HG02943 (cell line): Measurements from ENCODE around the gene SH3GL3.

ENCODE experiments used
- ATAC-seq: cut with Tn5 transposase; IDR thresholded peaks from one replicate; pipeline ENCODE4 v1.9.1; 2021; ENCODE audit warnings: mild to moderate bottlenecking, low read depth, moderate library complexity; ENCODE audit not compliant: unreplicated experiment

Gene SH3GL3, protein sequence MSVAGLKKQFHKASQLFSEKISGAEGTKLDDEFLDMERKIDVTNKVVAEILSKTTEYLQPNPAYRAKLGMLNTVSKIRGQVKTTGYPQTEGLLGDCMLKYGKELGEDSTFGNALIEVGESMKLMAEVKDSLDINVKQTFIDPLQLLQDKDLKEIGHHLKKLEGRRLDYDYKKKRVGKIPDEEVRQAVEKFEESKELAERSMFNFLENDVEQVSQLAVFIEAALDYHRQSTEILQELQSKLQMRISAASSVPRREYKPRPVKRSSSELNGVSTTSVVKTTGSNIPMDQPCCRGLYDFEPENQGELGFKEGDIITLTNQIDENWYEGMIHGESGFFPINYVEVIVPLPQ

DNA sequence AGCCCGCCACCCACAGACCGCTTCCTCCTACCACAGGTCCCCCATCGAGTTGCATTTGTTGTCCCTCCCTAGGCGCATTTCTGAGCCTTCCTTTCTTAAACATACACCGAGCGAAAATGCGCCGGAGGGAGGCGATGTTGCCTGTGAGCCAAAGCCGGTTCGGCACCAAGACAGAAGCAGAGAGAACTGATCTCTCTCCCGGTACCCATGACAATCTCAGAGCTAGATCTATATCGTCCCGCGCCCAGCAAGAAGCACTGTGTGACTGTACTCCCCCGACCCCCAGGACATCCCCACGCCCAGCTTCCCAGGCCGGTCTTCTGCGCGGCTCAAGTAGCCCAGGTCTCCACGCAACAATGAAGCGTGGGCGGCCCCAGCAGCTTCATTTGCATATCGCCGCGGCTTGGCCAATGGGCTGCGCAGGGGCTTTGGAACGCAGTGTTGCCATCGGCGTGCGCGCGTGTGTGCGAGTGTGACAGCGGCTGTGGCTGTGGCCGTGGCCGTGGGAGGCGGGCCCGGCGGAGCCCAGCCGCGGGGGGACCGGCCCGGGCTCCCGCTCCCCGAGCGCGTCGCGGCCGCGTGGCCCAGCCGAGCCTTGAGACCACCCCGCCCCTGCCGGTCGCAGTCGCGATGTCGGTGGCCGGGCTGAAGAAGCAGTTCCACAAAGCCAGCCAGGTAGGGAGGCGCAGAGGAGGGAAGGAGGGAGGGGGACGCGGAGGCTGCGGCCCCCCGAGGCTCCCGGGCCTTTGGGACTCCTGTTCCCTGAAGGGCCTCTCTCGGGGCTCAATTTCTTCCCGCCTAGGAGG is at the start of gene SH3GL3:
Gene SH3GL3, plus strand, starts transcription at position 438 of the 806 bp plus-strand sequence. Its CDS starts 193 bp downstream, at position 631.
- no peak for ATAC-seq

DNA sequence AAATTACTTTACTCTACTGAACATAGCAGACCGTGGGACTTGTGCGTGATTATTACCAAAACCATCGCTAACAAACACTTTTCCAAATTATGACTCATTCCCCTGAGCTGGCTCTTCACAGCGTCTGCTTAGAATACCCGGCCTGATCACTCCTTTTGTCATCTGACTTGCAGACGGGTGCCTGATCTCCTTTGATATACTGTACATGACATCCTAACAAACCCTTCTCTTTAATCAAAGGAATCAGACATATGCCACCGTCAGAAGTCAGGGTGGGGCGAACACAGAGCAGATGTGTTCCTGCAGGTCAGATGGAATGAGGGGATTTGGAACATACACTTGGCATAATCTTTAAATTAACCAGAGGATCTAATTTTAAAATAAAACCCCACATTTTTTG is 48.5 kb upstream of the SH3GL3 start:
- ATAC-seq = no peak

DNA sequence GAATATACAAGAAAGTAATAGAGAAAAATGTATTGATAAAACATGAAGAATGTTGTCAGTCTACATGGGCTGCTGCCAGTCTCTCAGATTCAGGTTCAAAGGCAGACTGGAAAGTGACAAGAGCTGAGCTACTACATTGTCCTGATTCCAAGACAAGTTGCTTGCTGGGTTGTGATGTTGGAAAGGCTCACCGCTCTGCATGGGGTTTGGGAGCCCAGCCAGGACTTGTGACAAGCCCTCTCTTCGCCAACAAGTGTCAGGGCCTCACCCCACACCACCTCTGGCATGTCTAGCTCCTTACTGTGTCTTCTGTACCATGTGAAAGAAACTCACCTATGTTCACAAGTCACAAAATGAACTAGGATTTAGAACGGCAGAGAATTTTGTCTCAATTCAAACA is 43.0 kb upstream of the SH3GL3 start:
- no peak for ATAC-seq

DNA sequence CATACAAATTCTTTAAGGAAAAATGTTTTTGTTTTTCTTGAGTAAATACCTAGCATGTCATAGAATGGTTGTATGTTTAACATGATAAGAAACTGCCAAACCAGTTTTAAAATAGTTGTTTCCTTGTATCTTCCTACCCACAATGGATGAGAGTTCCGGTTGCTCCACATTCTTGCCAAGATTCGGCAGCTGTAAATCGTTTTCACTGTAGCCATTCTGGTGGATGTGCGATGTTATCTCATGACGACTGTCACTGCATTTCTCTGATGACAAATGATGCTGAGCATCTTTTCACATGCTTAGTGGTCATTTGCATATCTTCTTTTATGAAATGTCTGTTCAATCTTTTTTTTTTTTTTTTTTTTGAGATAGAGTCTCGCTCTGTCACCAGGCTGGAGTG is 36.6 kb upstream of the SH3GL3 start:
- ATAC-seq = no peak

DNA sequence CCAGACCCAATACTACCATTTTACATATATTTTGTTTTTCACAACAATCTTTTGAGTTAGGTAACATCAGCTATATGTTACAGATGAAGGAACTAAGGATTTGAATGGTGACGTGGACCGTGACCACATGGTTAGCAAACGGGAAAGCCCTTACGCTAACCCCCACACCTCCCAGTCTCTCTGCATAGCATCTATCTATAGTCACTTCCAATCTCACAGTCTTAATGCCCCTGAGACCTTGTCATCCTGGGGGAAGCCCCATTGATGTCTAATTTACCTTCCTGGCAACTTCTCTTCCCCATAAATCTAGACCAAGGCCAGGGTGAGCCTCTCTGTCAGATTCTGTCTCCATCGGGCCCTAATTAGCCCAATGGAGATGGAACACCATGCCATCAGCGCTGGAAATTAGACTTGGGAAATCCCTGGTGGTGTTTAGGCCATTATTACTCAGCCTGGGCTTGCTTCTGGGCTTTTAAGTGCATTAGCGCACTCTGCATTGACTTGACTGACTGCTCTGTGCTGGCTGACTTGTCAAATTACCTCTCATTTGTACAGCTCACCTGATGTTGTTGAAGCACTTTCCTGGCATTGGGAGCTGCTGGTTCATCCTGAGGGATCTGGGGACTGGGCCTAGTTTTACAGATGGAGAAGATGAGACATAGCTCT is 34.0 kb upstream of the SH3GL3 start:
- no peak for ATAC-seq

DNA sequence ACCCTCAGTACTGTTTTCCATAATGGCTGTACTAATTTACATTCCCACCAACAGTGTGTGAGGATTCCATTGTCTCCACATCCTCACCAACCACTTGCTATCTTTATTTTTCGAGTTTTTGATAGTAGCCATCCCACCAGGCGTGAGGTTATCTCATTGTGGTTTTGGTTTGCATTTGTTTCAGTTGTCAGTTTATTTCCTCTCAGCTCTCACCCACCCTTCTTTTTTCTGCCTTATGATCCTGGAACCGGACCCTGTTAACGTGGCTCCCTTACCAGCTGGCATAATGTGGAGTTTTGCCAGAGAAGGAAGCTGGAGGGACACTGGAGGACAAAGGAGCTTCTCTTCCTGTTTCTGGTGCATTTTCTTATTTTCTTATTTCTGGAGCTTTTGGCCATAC is 25.1 kb upstream of the SH3GL3 start:
- ATAC-seq = no peak

DNA sequence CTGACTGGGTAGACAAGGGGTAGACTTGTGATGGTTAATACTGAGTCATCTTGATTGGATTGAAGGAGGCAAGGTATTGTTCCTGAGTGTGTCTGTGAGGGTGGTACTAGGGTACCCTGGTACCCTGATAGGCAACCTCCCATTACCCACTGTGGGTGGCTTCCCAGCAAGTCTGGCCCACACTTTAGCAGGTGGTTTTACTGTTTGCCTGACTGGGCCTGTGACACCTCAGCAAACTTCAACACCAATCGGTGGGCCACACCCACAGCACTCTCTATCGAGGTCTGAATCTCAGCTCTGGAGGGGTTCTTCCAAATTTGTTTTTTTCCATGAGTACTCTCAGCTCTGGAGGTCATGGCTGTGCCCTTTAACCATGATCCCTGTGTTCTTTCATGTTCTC is 24.6 kb upstream of the SH3GL3 start:
- no peak for ATAC-seq

DNA sequence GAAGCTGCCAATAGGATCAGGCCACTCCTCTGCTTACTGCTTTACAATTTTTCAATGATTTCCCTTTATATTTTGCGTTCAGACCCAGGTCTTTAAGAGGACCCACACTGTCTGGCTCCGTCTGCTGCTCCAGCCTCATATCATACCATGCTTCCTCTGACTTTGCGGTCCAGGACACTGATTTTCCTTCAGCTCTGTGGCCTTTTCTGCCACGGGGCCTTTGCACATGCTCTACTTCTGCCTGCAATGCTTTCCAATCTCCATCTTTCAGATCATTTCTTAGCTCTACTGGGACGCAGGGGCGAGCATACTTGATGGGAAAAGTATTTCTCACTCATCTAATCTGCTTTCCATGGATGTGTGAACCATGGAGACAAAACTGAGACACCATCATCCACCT is 23.0 kb upstream of the SH3GL3 start:
- no peak for ATAC-seq

DNA sequence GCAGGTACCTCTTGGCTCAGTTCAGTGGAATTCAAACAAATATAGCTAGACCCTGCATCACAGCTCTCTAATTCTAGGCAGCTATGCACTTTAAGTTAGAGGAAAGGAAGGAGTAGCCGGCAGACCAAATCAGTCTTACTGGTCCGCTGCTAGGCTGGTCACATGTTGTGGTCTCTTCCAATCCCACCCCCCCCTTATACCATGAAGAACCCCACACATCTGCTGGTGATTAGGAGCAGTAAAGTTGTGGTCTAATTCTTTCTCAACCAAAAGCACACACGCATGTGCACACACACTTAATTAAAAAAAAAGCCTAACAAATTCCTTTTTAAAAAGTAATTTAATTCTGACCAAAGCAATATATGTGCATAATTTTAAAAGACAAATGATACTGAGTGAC is 16.7 kb upstream of the SH3GL3 start:
- ATAC-seq = no peak

DNA sequence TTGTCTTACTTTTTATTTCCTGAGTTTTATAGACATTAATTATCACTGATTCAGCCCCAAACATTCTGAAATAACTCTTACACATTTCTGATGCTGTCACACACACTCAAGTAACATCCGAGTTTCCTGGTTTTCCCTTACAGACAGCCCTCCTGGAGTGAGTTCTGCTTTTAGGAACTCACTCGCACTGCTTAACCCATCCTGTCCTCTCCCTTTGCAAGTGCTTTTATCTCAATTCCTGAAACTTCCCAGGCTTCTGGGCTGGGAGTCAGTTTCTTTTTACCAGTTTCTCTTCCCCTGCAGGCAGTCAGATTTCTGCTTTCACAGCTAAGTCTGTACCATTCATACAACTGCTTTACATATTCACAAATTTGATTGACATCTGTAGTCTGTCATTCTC is 15.6 kb upstream of the SH3GL3 start:
- no peak for ATAC-seq

DNA sequence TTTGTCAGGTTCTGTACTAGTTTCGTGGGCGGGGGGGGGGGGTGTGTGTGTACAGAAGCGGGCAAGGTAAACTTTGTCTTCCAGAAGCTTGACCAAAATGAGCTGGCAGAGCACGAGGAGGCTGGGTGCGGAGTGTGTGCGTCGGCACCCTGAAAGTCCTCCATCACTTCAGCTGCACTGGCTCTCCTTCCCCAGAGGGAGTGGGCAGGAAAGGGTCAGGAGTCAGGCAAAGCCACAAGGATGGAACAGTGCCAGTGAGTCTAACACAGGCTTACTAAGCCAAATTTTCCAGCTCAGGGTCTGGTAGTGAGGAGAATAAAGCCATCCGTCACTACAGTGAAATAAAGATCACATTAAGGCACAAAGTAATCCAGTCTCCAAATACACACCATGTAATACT is 11.9 kb upstream of the SH3GL3 start:
- ATAC-seq = no peak

DNA sequence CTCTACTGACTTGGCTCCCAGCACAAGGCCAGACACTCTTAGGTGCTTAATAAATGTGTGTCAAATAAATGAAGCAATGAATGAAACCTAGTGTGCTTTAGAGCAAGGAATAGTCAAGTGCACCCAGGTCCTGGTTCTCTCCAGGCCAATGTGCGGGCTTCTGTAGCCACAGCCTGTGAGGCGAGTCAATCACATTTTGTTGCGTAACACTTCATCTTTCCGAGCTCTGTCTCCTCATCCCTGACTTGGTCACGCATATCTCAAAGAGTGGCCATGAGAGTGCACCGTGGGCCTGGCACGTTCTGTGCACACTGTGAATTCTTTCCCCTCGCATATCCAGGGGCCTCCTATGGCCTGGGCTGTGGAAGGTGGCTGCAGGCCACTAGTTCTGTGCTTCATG is 11.4 kb upstream of the SH3GL3 start:
- no peak for ATAC-seq

DNA sequence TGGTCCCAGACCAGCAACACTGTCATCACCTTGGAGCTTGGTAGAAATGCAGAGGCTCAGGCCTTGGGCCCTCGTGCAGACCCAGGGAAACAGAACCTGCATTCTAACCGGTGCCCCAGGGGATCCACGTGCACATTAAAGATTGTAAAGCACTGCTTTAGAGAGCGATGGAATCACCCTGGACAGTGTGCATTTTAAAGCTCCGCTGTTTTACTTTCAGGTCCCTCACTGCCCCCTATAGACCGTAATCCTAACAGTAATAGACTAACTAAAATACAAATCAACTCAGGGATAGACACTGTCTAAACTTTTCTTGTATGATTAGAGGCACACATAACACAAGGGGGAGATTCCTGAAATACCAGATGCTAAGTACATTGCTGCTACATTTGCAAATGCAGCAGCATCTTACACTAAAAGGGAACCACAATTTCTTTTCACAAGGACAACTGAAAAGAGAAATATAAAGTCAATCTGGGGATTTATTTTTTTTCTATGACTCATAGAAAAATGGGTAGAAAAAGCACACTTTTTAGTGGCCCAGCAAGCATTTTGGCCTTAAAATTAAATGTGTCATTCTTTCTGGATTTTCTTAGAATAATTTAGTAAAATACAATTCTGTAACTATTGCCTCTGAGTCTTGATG is 10.5 kb upstream of the SH3GL3 start:
- ATAC-seq = no peak

DNA sequence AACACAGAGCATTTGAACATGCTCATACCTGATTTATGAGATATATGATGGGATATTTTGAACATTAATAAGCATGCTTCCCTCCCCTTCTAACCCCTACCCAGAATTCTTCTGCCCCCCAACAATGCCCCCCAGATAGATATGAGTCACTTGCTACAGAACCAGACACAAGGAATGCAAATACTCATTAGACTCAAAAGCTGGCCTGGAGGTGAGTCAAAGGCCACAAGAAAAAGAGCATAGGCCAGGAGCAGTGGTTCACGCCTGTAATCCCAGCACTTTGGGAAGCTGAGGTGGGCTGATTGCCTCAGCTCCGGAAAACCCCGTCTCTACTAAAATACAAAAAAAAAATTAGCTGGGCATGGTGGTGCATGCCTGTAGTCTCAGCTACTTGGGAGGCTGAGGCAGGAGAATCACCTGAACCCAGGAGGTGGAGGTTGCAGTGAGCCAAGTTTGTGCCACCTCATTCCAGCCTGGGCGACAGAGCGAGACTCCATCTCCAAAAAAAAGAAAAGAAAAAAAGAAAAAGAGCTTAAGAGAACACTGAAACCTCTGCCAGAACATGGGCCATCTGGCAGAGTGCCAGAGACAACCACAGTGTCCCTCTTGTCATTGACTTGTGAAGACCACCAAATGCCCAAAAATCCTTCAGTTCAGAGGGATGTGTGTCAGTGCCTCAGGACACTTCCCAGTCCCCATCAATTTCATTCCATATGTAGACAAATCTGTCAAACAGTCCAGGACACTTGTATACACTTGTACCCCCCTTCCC is 3.9 kb upstream of the SH3GL3 start:
- ATAC-seq = no peak

DNA sequence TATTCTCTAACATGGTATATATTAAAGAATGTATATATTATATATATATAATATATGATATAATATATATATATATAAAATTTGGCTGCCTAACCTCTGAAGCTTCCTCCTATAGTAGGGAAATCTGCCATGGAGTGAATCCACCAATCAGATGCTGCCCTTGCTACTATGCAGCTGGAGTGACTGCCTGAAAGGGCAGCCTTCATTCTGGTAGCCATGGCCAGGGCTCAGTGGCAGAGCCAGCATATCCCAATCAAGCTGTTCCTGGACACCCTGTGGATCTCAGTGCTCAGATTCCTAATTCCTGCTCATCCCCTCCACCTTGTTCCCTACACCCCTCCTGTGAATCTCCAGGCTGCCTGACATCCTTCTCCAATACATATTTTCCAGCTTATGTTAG is 2.2 kb upstream of the SH3GL3 start:
- no peak for ATAC-seq

DNA sequence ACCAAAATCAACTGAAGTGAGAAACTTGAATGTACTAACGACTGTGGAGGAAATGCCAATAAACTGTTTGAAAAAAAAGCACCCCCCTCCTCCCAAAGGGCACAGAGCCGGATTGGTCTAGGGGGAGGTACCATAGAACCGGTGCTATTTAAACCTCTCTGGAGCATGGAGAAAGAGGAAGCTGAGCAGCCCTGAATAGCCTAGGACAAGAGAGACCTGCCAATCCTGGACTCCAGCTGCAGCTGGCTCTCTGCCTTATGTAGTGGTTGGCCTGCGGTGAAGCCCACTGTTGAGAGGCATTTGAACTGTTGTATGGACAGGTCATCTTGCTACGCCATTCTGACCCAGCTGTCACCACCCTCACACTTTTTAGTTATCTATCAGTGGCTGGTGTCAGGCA is 1.5 kb upstream of the SH3GL3 start:
- ATAC-seq = no peak

DNA sequence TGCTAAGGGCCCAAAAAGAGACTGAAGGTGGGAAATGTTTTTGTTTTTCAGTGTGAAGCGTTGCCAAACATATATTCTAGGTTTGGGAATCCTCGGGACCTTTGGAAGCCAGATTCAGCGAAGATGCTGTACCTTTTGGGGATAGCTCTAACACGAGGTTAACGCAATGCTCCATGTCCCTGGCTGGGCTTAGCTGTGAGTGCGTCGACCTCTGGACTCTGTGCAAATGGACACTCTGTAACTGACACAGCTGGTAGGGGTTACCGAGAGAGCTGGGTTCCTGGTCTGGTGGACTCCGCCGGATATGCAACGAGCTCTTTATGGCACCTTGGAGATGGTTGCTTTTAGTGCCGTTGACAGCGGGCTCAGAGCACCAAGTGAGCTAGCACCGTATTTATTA is 724 bp upstream of the SH3GL3 start:
- no peak for ATAC-seq

DNA sequence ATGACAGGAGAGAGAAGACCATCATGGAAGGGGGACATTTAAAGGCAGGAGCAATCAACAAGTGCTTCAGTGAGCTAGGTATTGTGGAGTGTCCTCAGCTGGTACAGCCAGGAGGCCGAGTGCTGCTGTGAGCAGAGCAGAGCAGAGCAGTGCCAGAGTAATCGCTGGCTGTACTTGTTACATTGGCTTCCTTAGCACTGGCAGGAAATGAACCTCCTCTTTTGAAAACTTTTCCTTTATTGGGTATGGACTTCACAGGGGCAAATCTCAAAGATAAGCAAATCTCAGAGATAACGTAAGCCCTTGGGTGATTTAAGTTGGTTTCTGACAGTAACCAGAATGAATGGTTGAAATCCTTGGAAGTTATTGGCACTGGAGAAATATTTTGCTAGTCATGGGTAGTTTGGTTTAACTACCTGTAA is 2.1 kb downstream of the SH3GL3 start:
- ATAC-seq = no peak

DNA sequence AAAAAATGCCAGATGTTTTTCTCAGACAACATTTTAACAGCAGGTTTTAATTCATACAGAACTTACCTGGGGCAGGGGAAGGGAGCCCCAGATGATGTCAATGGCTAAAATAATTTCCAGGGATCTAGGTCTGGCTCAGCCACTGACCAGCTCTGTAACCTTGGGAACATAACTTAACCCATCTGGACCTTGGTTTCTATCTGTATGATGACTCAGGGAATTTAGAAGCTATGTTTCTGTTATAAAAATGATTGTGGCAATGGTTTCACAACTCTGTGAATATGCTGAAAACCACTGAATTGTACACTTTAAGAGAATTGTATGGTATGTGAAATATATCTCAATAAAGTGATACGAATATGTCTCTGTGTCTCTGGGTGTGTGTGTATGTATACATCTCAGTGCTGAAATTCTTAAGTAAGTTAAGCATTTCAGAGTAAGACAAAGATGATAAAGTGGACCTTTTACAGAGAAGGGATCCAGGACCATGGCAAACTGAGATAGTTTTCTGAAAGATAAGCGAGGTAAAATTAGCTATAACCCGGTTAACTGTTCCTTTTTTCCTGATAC is 2.9 kb downstream of the SH3GL3 start:
- no peak for ATAC-seq

DNA sequence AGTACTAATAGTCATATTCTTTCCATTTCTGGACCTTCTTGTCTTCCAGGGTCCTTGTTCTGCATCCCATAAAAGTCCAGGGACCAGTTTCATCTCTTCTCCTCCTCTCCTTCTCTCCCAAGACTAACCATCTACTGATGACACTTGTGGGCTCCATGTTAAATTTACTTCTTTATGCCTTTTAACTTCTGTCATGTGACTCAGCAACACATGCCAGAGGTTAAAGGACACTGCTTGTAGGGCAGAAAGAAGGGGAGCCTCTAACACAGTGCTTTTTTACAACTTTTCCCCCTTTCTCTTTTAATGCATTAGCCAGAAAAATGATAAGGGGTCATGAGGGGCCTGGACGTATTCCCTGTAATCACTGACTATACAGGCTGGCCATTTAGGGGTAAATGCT is 10.0 kb downstream of the SH3GL3 start:
- ATAC-seq = no peak
